ENCODE results near the gene BRD7. TPM values are rescaled to one million over a fixed set of nuclear protein-coding genes. Genes with fewer than 3 reads are reported as not detected.

The BRD7 gene
- total and polyA plus RNA-seq, 11 donors = 29.8 to 49.7 (median 43.7) TPM

GRCh38 chr16:50365791-50366575 lies 2.8 kb downstream of the BRD7 start:
- H3K4me3 ChIP-seq = no peak overlapping the region
- TF ChIP-seq POLR2A (IDR thresholded peaks at IDR 0.05) (no peak), CTCF (IDR thresholded peaks at IDR 0.05) (no peak)

GRCh38 chr16:50363656-50364055 lies 5.1 kb downstream of the BRD7 start:
- no peak for ATAC-seq
- peaks cover 7 to 52% (median 32%) of the 10 kb centered on the region in 12 donors for H3K4me1 ChIP-seq
- 72 to 93% (median 86%) methylated on average over 10 of the region's 10 CpGs for WGBS, 4 donors
- no peak for TF ChIP-seq POLR2A (IDR thresholded peaks at IDR 0.05)
- no peak for TF ChIP-seq CTCF (IDR thresholded peaks at IDR 0.05)
- no peak overlapping the region for H3K27ac ChIP-seq
- H3K36me3 ChIP-seq = peaks cover 0 to 82% (median 56%) of the 10 kb centered on the region in 9 donors
- no peak overlapping the region for H3K4me3 ChIP-seq
- H3K27me3 ChIP-seq = no peaks in the 10 kb centered on the region
- no peaks in the 10 kb centered on the region for H3K9me3 ChIP-seq
- intact Hi-C loops (cut with DNase I) = loop anchor here in 5 of 10 donors (5.0 to 10.0 kb wide), 4 partner anchors 151 to 441 kb away; partner anchors contain the start of gene CNEP1R1 (in 3 of the 5)
- no peak for DNase-seq

More at GRCh38 chr16:50365791-50366575, 2.8 kb downstream of the BRD7 start:
- Histone ChIP-seq H3K9me3 (no peaks in the 10 kb centered on the region), H3K27ac (no peak overlapping the region), H3K27me3 (no peaks in the 10 kb centered on the region), H3K36me3 (peaks cover 0 to 62% (median 45%) of the 10 kb centered on the region in 9 donors), H3K4me1 (peaks cover 7 to 52% (median 29%) of the 10 kb centered on the region in 12 donors)
- intact Hi-C loops (cut with DNase I) = loop anchor here in 5 of 10 donors (5.0 to 10.0 kb wide), 6 partner anchors 119 to 439 kb away; partner anchors contain the start of genes CNEP1R1 (in 4 of the 5) and TENT4B (in 1 of the 5)
- DNase-seq = no peak
- ATAC-seq = no peak
- WGBS, 4 donors = 41 to 49% (median 45%) methylated on average over 2 of the region's 2 CpGs

- H3K27ac ChIP-seq = peak overlapping the region in 1 of 12 donors; percentile 40
- TF ChIP-seq CTCF (IDR thresholded peaks at IDR 0.05) (no peak), POLR2A (IDR thresholded peaks at IDR 0.05) (no peak)
- H3K4me1 ChIP-seq = peaks cover 0 to 30% (median 12%) of the 10 kb centered on the region in 12 donors
- 45 to 53% (median 49%) methylated on average over 3 of the region's 3 CpGs for WGBS, 4 donors
- intact Hi-C loops (cut with DNase I) = loop anchor here in 5 of 10 donors (5.0 to 10.0 kb wide), 4 partner anchors 148 to 444 kb away; partner anchors contain the start of gene CNEP1R1 (in 3 of the 5)
- no peaks in the 10 kb centered on the region for H3K27me3 ChIP-seq
- peaks cover 0 to 87% (median 55%) of the 10 kb centered on the region in 9 donors for H3K36me3 ChIP-seq
- H3K4me3 ChIP-seq = no peak overlapping the region
- H3K9me3 ChIP-seq = no peaks in the 10 kb centered on the region
- DNase-seq (no peak), ATAC-seq (peak in 1 of 4 donors; percentile 51)
These were observed 8.0 kb downstream of the BRD7 start for GRCh38 chr16:50360779-50361178.

All from heart left ventricle (tissue), 16 donors.